T-cell (primary cell): ENCODE measurements around the gene NDUFA5. TPM values are rescaled to one million over a fixed set of nuclear protein-coding genes. Genes with fewer than 3 reads are reported as not detected.

ENCODE experiments used
- ATAC-seq, 4 experiments: fragments of 200-7000 bp in 3 of 4; fragments of 150-1000 bp in 1 of 4; cut with Tn5 transposase; replicated peaks in 1 of 4; 1 replicate in 3 of 4; 2 replicates in 1 of 4; pipeline ENCODE4 v1.10.0; 2021; ENCODE audit warnings: moderate library complexity in 3 of 4, mild to moderate bottlenecking in 2 of 4, moderate number of reproducible peaks in 1 of 4
- CTCF ChIA-PET, 2 donors: fragments of 300-600 bp; sonication (Branson Sonifier 250); formaldehyde crosslinking; loops; one replicate each; lab custom pipeline; 2022; ENCODE audit warnings: antibody characterized with exemption in 2 of 2; lab: Charles Lee
- POLR2A ChIA-PET, 2 donors: fragments of 300-600 bp; sonication (Branson Sonifier 250); formaldehyde crosslinking; loops; one replicate each; lab custom pipeline; 2022; ENCODE audit warnings: antibody characterized with exemption in 2 of 2; lab: Charles Lee
- DNase-seq, 35 experiments: peaks; one replicate each; pipeline versions ENCODE4 v3.0.0 to v3.0.0-alpha.2; 2013 to 2023
- H3K27ac ChIP-seq: one replicate; pipeline ENCODE4 v1.5.1; 2013; ENCODE audit warnings: low read length
- H3K27me3 ChIP-seq, 2 experiments: replicated peaks in 1 of 2; 1 replicate in 1 of 2; 2 replicates in 1 of 2; pipeline versions ENCODE4 v1.6.1 to v1.7.0; 2013; ENCODE audit warnings: low read length in 1 of 2, mixed read lengths in 1 of 2; ENCODE audit not compliant: control insufficient read depth in 2 of 2, insufficient read depth in 2 of 2; ENCODE audit errors: extremely low read depth in 1 of 2
- H3K36me3 ChIP-seq, 2 donors: 1 replicate in 1 of 2; 2 replicates in 1 of 2; pipeline versions ENCODE4 v1.6.1 to v1.7.0; 2013; ENCODE audit warnings: low read length in 1 of 2; ENCODE audit not compliant: control insufficient read depth in 2 of 2, insufficient read depth in 1 of 2; ENCODE audit errors: extremely low read depth in 1 of 2
- H3K4me1 ChIP-seq, 2 experiments: 1 replicate in 1 of 2; 2 replicates in 1 of 2; pipeline versions ENCODE4 v1.6.1 to v1.7.0; 2013; ENCODE audit warnings: low read length in 2 of 2, mixed read lengths in 1 of 2; ENCODE audit not compliant: insufficient read depth in 2 of 2, control insufficient read depth in 1 of 2; ENCODE audit errors: extremely low read depth in 1 of 2
- H3K4me3 ChIP-seq, 2 donors: 1 replicate in 1 of 2; 2 replicates in 1 of 2; pipeline versions ENCODE4 v1.5.1 to v1.7.0; 2013; ENCODE audit warnings: mild to moderate bottlenecking in 2 of 2, low read length in 1 of 2, moderate library complexity in 1 of 2; ENCODE audit not compliant: control insufficient read depth in 1 of 2; ENCODE audit errors: extremely low read depth in 1 of 2
- H3K9me3 ChIP-seq: 2 replicates; pipeline ENCODE4 v1.7.0; 2013
- H3K27ac Mint-ChIP-seq, 2 donors: one replicate each; pipeline ENCODE4 v1.8.0; 2020 to 2021; ENCODE audit warnings: mild to moderate bottlenecking in 2 of 2, mixed read lengths in 2 of 2
- H3K27me3 Mint-ChIP-seq, 2 donors: one replicate each; pipeline ENCODE4 v1.8.0; 2021 to 2022; ENCODE audit warnings: mixed read lengths in 2 of 2
- H3K36me3 Mint-ChIP-seq: one replicate; pipeline ENCODE4 v1.8.0; 2021; ENCODE audit warnings: mixed read lengths
- H3K4me1 Mint-ChIP-seq, 3 donors: one replicate each; pipeline ENCODE4 v1.8.0; 2020 to 2022; ENCODE audit warnings: mixed read lengths in 3 of 3, mild to moderate bottlenecking in 1 of 3
- H3K4me3 Mint-ChIP-seq, 3 donors: one replicate each; pipeline ENCODE4 v1.8.0; 2020 to 2022; ENCODE audit warnings: mild to moderate bottlenecking in 3 of 3, mixed read lengths in 3 of 3, moderate library complexity in 3 of 3
- H3K9me3 Mint-ChIP-seq, 3 donors: one replicate each; pipeline ENCODE4 v1.8.0; 2020 to 2022; ENCODE audit warnings: mixed read lengths in 3 of 3
- WGBS: methylation state at CpG from one replicate; pipeline ENCODE4 v1.1.5; 2013; ENCODE audit warnings: missing lambda C conversion rate; ENCODE audit not compliant: insufficient coverage; 5-methylcytosine and 5-hydroxymethylcytosine counted together
- total RNA-seq, 35 experiments: library from RNA in 6 of 35; stranded (reverse) in 6 of 35; fragments of 120-200 nt in 1 of 35; gene quantifications; one replicate each; pipeline versions ENCODE4 v1.2.1 to v1.2.4 and lab custom pipeline; 2013 to 2026

The NDUFA5 gene
- total RNA-seq, 5 donors from 2014 or later (not counting 1 experiment from before 2014, with no cell fraction given), result 47.0 to 56.5 (median 48.8) TPM

DNA sequence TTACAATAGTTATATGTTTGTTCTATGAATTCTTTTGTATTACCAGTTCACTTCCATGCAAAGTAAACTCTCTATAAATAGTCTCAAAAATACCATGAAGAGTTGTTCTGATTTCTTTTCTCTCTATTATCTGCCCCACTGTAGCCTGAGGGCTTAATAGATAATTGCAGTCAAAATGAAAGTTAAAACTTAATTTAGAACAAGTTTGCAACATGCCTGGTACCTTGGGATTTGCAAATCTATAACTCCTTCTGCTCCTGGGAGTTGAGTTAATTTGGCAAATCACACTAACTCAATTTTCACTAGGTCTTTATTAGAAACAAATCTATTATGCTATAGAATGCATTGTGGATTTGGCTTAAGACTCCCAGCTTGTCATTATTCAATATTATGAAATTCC, 21.8 kb upstream of the NDUFA5 start:
- H3K4me3 ChIP-seq, result no peak overlapping the region
- Mint-ChIP-seq H3K36me3 (no peaks in the 10 kb centered on the region), H3K4me3 (no peak overlapping the region), H3K27ac (no peak overlapping the region), H3K9me3 (no peaks in the 10 kb centered on the region), H3K27me3 (peaks cover 19 to 20% of the 10 kb centered on the region in 2 donors), H3K4me1 (no peaks in the 10 kb centered on the region)
- no peaks in the 10 kb centered on the region for H3K36me3 ChIP-seq
- no peaks in the 10 kb centered on the region for H3K9me3 ChIP-seq
- POLR2A ChIA-PET, result interaction anchor here in 1 of 2 donors (0.6 kb wide), 1 partner anchor 37 kb away, joined by 3 read pairs; no protein-coding TSS in a partner anchor
- DNase-seq, result no peak
- CTCF ChIA-PET, result interaction anchor here in 1 of 2 donors (1.0 kb wide), 1 partner anchor 17 kb away, joined by 3 read pairs; no protein-coding TSS in a partner anchor
- H3K4me1 ChIP-seq, result no peaks in the 10 kb centered on the region
- no peak overlapping the region for H3K27ac ChIP-seq
- peaks cover 2 to 4% of the 10 kb centered on the region in 2 experiments for H3K27me3 ChIP-seq
- no peak for ATAC-seq

DNA sequence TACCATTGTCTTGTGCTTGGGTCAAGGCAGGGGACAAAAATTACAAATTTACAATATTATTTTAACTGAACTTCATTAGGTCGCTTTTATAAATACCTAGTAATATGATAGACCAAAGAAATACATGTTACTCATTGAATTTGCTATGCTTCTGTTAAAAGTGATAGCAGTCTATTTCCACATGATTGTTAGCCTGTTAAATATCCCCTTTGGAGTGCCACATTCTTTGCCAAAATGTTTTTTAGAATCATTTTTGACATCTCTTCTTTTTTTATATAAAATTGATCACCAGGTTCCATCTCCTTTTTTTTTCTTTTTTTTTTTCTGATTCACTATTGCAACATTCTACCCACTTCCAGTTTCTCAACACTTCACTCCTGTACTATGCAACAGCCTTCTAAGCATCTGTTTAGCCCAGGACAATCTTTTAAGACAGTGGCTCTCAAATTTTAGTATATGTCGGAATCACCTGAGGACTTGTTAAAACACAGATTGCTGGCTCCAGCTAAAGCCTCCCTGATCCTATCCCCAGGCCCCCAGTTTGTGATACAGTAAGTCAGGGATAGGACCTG, 16.4 kb upstream of the NDUFA5 start:
- H3K4me3 Mint-ChIP-seq, result no peak overlapping the region
- no peaks in the 10 kb centered on the region for H3K4me1 Mint-ChIP-seq
- ChIA-PET POLR2A (interaction anchor here in 1 of 2 donors (0.6 kb wide), 1 partner anchor 337 kb away, joined by 4 read pairs; no protein-coding TSS in a partner anchor), CTCF (interaction anchor here in 1 of 2 donors (1.0 kb wide), 1 partner anchor 8 kb away, joined by 3 read pairs; no protein-coding TSS in a partner anchor)
- peaks cover 10% of the 10 kb centered on the region in 2 donors for H3K27me3 Mint-ChIP-seq
- no peak overlapping the region for H3K27ac Mint-ChIP-seq
- Histone ChIP-seq H3K4me1 (no peaks in the 10 kb centered on the region), H3K27me3 (peaks cover 0 to 5% of the 10 kb centered on the region in 2 experiments), H3K4me3 (no peak overlapping the region), H3K9me3 (no peaks in the 10 kb centered on the region), H3K36me3 (no peaks in the 10 kb centered on the region), H3K27ac (no peak overlapping the region)
- no CpG with 5 or more reads among the region's 2 CpGs for WGBS
- ATAC-seq, result no peak
- H3K9me3 Mint-ChIP-seq, result no peaks in the 10 kb centered on the region
- H3K36me3 Mint-ChIP-seq, result no peaks in the 10 kb centered on the region
- DNase-seq, result no peak

DNA sequence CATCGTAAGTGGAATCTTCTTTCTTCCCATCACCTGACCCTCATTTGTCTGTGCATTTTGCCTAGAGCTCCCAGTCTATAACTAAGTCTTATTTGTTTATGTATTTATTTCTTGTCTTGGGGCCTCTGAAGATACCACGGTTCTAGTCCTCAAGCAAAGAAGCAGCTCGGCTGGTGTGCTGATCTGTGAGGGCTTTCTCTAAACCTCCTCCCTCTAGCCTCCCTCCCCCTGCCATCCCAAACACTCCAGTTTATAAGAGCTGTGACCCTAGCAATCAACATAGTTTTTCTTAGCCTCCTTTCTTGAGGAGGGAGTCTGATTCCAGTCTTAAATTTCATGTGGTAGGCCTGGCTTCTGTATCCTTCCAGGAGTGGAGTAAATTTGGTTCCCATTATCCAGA, 15.7 kb upstream of the NDUFA5 start:
- ChIA-PET POLR2A (interaction anchor here in 1 of 2 donors (0.6 kb wide), 1 partner anchor 336 kb away, joined by 4 read pairs; no protein-coding TSS in a partner anchor), CTCF (interaction anchor here in 1 of 2 donors (1.0 kb wide), 1 partner anchor 8 kb away, joined by 3 read pairs; no protein-coding TSS in a partner anchor)
- no peaks in the 10 kb centered on the region for H3K36me3 ChIP-seq
- H3K4me1 ChIP-seq, result no peaks in the 10 kb centered on the region
- Mint-ChIP-seq H3K36me3 (no peaks in the 10 kb centered on the region), H3K9me3 (no peaks in the 10 kb centered on the region), H3K27me3 (peaks cover 6% of the 10 kb centered on the region in 2 donors), H3K4me1 (no peaks in the 10 kb centered on the region), H3K4me3 (no peak overlapping the region), H3K27ac (no peak overlapping the region)
- WGBS, result no CpG with 5 or more reads among the region's 3 CpGs
- no peak for DNase-seq
- H3K4me3 ChIP-seq, result no peak overlapping the region
- peaks cover 0 to 5% of the 10 kb centered on the region in 2 experiments for H3K27me3 ChIP-seq
- no peak for ATAC-seq
- H3K27ac ChIP-seq, result no peak overlapping the region
- no peaks in the 10 kb centered on the region for H3K9me3 ChIP-seq

DNA sequence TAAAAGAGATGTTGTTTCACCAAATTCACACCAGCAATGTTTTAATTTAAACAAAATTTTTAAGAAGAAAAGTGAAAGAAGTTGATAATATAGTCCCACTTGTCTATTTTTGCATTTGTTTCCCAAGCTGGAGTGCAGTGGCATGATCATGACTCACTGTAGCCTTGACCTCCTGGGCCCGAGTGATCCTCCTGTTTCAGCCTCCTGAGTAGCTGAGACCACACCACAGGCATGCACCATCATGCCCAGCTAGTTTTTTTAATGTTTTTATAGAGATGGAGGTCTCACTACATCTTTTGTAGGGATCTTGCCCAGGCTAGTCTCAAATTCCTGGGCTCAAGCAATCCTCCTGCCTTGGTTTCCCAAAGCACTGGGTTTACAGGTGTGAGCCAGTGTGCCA, 14.1 kb upstream of the NDUFA5 start:
- peaks cover 0 to 3% of the 10 kb centered on the region in 2 experiments for H3K27me3 ChIP-seq
- DNase-seq (no peak), ATAC-seq (no peak)
- Mint-ChIP-seq H3K9me3 (no peaks in the 10 kb centered on the region), H3K27me3 (peaks cover 0 to 7% of the 10 kb centered on the region in 2 donors), H3K36me3 (no peaks in the 10 kb centered on the region), H3K27ac (no peak overlapping the region), H3K4me1 (no peaks in the 10 kb centered on the region), H3K4me3 (no peak overlapping the region)
- no peak overlapping the region for H3K27ac ChIP-seq
- WGBS, result 50% methylated on average over 1 of the region's 1 CpG
- no peaks in the 10 kb centered on the region for H3K4me1 ChIP-seq
- H3K9me3 ChIP-seq, result no peaks in the 10 kb centered on the region
- H3K36me3 ChIP-seq, result no peaks in the 10 kb centered on the region
- CTCF ChIA-PET, result no interaction called here
- no peak overlapping the region for H3K4me3 ChIP-seq
- POLR2A ChIA-PET, result no interaction called here

DNA sequence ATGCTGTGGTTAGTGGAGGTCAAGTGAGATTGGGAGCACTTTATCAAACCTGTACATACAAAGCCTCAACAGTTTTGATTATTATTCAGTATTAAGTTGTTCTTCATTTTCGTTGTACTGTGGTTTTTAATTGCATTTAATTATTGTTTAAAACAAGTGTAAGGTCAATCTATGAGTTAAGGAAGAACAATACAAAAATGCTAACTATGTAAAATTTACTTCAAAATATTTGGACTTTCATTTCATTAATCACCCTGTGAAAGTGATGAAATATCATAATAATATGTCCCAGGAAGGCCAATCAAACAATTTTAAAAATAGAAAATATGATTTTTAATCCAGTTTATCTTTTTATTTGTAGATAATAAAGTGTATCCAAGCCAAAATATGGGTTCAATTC, 13.6 kb upstream of the NDUFA5 start:
- H3K4me1 Mint-ChIP-seq, result no peaks in the 10 kb centered on the region
- Histone ChIP-seq H3K36me3 (no peaks in the 10 kb centered on the region), H3K27ac (no peak overlapping the region), H3K9me3 (no peaks in the 10 kb centered on the region), H3K27me3 (peaks cover 0 to 3% of the 10 kb centered on the region in 2 experiments), H3K4me3 (no peak overlapping the region), H3K4me1 (no peaks in the 10 kb centered on the region)
- CTCF ChIA-PET, result no interaction called here
- H3K4me3 Mint-ChIP-seq, result no peak overlapping the region
- ATAC-seq (no peak), DNase-seq (no peak)
- H3K27ac Mint-ChIP-seq, result no peak overlapping the region
- WGBS, result no CpG with 5 or more reads among the region's 1 CpG
- H3K9me3 Mint-ChIP-seq, result no peaks in the 10 kb centered on the region
- POLR2A ChIA-PET, result no interaction called here
- no peaks in the 10 kb centered on the region for H3K36me3 Mint-ChIP-seq
- H3K27me3 Mint-ChIP-seq, result peaks cover 0 to 7% of the 10 kb centered on the region in 2 donors

DNA sequence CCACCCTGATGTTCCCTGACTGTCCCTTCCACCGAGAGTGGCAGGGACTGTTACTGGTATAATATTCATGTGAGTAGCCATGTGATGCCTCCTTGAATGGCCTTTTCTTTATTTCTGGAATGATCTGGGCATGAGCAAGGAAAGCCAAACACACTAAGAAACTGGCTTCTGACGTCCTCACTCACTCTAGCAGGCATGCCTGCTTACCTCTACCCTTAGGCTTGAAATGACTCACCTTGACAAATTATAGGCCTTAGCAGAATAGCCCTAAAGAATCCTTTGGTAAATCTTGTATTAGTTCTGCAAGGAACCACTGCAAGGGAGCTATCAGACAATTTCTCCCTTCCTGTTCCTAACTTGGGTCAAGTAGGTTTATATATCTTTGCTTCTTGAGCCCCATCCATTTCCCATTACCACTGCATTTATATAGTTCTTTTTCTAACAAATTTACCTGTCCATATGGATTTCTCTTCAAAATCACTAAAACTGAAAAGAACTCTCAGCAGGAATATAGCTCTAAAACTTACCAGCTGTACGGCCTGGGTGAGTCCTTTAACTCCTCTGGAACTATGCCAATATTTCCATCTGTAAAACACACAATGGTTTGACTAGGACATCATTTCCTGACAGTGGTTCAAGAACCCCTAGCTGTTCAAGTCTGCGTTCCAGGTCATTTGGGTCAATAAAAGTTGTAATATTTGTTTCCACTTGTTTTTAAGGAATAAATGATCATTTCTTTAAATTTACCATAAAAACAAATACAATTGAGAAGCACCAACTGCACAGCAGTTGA, 13.0 kb upstream of the NDUFA5 start:
- H3K27me3 ChIP-seq, result peaks cover 0 to 3% of the 10 kb centered on the region in 2 experiments
- Mint-ChIP-seq H3K9me3 (no peaks in the 10 kb centered on the region), H3K27ac (no peak overlapping the region), H3K4me1 (no peaks in the 10 kb centered on the region), H3K4me3 (no peak overlapping the region), H3K27me3 (peaks cover 0 to 7% of the 10 kb centered on the region in 2 donors), H3K36me3 (no peaks in the 10 kb centered on the region)
- no peaks in the 10 kb centered on the region for H3K9me3 ChIP-seq
- ChIA-PET POLR2A (no interaction called here), CTCF (no interaction called here)
- no peak overlapping the region for H3K4me3 ChIP-seq
- no peak overlapping the region for H3K27ac ChIP-seq
- ATAC-seq (no peak), DNase-seq (no peak)
- H3K36me3 ChIP-seq, result no peaks in the 10 kb centered on the region
- H3K4me1 ChIP-seq, result no peaks in the 10 kb centered on the region
- WGBS, result 80% methylated on average over 1 of the region's 4 CpGs
